Subcutaneous abdominal adipose tissue (tissue), 5 donors: ENCODE data around the gene MYO16.
"Not testable (repeated sequence)": the region's sequence is repeated elsewhere in the genome, so short reads cannot be mapped to it uniquely, and the experiment has no call there.

Experiments
- H3K27ac ChIP-seq: one replicate; pipeline ENCODE4 v1.7.0; 2013; ENCODE audit warnings: low read depth, mild to moderate bottlenecking, inconsistent platforms, low read length, moderate library complexity
- H3K27me3 ChIP-seq, 5 donors: one replicate each; pipeline ENCODE4 v1.7.0; 2013; ENCODE audit warnings: low read length in 5 of 5, inconsistent platforms in 1 of 5; ENCODE audit not compliant: control insufficient read depth in 5 of 5, insufficient read depth in 4 of 5
- H3K36me3 ChIP-seq, 5 donors: one replicate each; pipeline ENCODE4 v1.7.0; 2013; ENCODE audit warnings: low read length in 5 of 5; ENCODE audit not compliant: control insufficient read depth in 5 of 5, insufficient read depth in 5 of 5
- H3K4me1 ChIP-seq, 5 donors: one replicate each; pipeline ENCODE4 v1.7.0; 2013; ENCODE audit warnings: low read length in 5 of 5, mild to moderate bottlenecking in 3 of 5, moderate library complexity in 1 of 5; ENCODE audit not compliant: control insufficient read depth in 5 of 5, insufficient read depth in 5 of 5
- H3K4me3 ChIP-seq, 5 donors: one replicate each; pipeline ENCODE4 v1.7.0; 2013; ENCODE audit warnings: low read length in 5 of 5, low read depth in 1 of 5
- H3K9ac ChIP-seq, 5 donors: one replicate each; pipeline ENCODE4 v1.7.0; 2013; ENCODE audit warnings: low read length in 5 of 5, mild to moderate bottlenecking in 4 of 5, moderate library complexity in 3 of 5
- H3K9me3 ChIP-seq, 5 donors: one replicate each; pipeline ENCODE4 v1.7.0; 2013; ENCODE audit warnings: low read length in 5 of 5; ENCODE audit not compliant: control insufficient read depth in 5 of 5
- donor health status: healthy.
- donor health status: healthy.
- donor health status: healthy.
- donor health status: healthy.
- donor health status: healthy.

The MYO16 gene

GRCh38 chr13:108897955-108898354, 268.5 kb downstream of the MYO16 start:
- no peaks in the 10 kb centered on the region for H3K27me3 ChIP-seq
- H3K4me1 ChIP-seq: peaks cover 0 to 11% (median 0%) of the 10 kb centered on the region in 5 donors
- no peak overlapping the region for H3K27ac ChIP-seq
- H3K9me3 ChIP-seq: no peaks in the 10 kb centered on the region
- H3K36me3 ChIP-seq: no peaks in the 10 kb centered on the region
- H3K9ac ChIP-seq: no peak overlapping the region
- H3K4me3 ChIP-seq: no peak overlapping the region

- no peaks in the 10 kb centered on the region for H3K36me3 ChIP-seq
Observed at GRCh38 chr13:108902405-108903155, 273.2 kb downstream of the MYO16 start.

GRCh38 chr13:108903613-108904012, 274.2 kb downstream of the MYO16 start:
- Histone ChIP-seq H3K36me3 (no peaks in the 10 kb centered on the region), H3K4me1 (peaks cover 0 to 4% (median 0%) of the 10 kb centered on the region in 5 donors), H3K27ac (no peak overlapping the region), H3K27me3 (no peaks in the 10 kb centered on the region), H3K4me3 (no peak overlapping the region), H3K9me3 (no peaks in the 10 kb centered on the region), H3K9ac (no peak overlapping the region)

More at GRCh38 chr13:108902405-108903155, 273.2 kb downstream of the MYO16 start:
- Histone ChIP-seq H3K27me3 (no peaks in the 10 kb centered on the region), H3K27ac (no peak overlapping the region), H3K9me3 (no peaks in the 10 kb centered on the region), H3K9ac (no peak overlapping the region), H3K4me1 (peaks cover 0 to 9% (median 0%) of the 10 kb centered on the region in 5 donors), H3K4me3 (no peak overlapping the region)

DNA sequence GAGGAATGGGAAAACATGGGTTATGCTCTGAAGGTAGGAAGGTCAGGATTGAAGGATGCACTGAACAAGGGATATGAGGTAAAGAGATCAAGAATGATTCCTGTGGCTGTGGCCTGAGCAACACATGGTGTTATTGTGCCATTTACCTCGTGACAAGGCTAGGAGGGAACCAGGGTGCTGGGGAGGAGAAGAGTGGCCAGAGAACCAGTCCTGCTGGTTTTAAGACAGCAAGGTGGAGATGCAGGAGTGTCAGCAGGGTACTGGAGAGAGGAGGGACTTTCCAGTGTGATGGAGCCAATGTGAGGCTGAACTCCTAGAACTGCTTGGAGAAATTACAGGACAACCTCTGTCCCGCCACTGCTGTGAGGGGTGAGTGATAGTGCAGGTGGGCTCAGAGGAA, 282.4 kb downstream of the MYO16 start:
- Histone ChIP-seq H3K27ac (no peak overlapping the region), H3K36me3 (no peaks in the 10 kb centered on the region), H3K9ac (no peak overlapping the region), H3K4me3 (no peak overlapping the region), H3K9me3 (no peaks in the 10 kb centered on the region), H3K27me3 (no peaks in the 10 kb centered on the region), H3K4me1 (peaks cover 0 to 23% (median 20%) of the 10 kb centered on the region in 5 donors)

- not testable (repeated sequence) for H3K4me3 ChIP-seq, H3K9ac ChIP-seq, H3K36me3 ChIP-seq, H3K9me3 ChIP-seq, H3K27ac ChIP-seq, H3K27me3 ChIP-seq
- peaks cover 0 to 36% (median 28%) of the 10 kb centered on the region in 5 donors for H3K4me1 ChIP-seq
Observed at GRCh38 chr13:108913731-108914130, 284.3 kb downstream of the MYO16 start.

GRCh38 chr13:108915095-108915633, 285.8 kb downstream of the MYO16 start:
- Histone ChIP-seq H3K4me3 (peak overlapping the region; percentile 21 to 59 (median 48)), H3K9ac (peak overlapping the region in 4 of 5 donors; percentile 29 to 82 (median 39)), H3K4me1 (peaks cover 0 to 36% (median 28%) of the 10 kb centered on the region in 5 donors), H3K27ac (peak overlapping the region; percentile 94), H3K27me3 (no peaks in the 10 kb centered on the region), H3K36me3 (no peaks in the 10 kb centered on the region), H3K9me3 (no peaks in the 10 kb centered on the region)

- peak overlapping the region; percentile 29 to 59 (median 48) for H3K4me3 ChIP-seq
- no peaks in the 10 kb centered on the region for H3K36me3 ChIP-seq
- peaks cover 0 to 36% (median 28%) of the 10 kb centered on the region in 5 donors for H3K4me1 ChIP-seq
- peak overlapping the region; percentile 29 to 82 (median 38) for H3K9ac ChIP-seq
- peak overlapping the region; percentile 94 for H3K27ac ChIP-seq
- no peaks in the 10 kb centered on the region for H3K27me3 ChIP-seq
- H3K9me3 ChIP-seq: no peaks in the 10 kb centered on the region
Observed at GRCh38 chr13:108915634-108916512, 286.5 kb downstream of the MYO16 start.

DNA sequence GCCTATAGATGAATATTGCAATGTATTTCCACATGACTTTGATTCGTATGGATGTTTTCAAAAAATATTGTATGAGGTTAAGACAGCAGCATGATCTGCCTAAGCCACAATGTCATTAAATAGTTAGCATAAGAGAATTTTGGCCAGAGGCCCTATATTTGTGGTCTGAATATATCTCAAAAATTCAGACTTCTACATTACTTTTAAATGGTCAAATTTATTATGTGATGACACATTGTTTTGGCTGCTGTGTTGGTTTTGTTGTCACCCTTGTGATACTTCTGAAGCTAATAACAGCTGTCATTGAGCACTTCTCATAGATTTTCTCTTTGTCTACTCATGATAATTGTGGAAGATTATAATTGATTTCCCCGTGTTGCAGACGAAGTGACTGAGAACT, 288.2 kb downstream of the MYO16 start:
- Histone ChIP-seq H3K4me1 (peaks cover 0 to 36% (median 28%) of the 10 kb centered on the region in 5 donors), H3K36me3 (no peaks in the 10 kb centered on the region), H3K9ac (no peak overlapping the region), H3K9me3 (no peaks in the 10 kb centered on the region), H3K4me3 (no peak overlapping the region), H3K27ac (peak overlapping the region; percentile 94), H3K27me3 (no peaks in the 10 kb centered on the region)

DNA sequence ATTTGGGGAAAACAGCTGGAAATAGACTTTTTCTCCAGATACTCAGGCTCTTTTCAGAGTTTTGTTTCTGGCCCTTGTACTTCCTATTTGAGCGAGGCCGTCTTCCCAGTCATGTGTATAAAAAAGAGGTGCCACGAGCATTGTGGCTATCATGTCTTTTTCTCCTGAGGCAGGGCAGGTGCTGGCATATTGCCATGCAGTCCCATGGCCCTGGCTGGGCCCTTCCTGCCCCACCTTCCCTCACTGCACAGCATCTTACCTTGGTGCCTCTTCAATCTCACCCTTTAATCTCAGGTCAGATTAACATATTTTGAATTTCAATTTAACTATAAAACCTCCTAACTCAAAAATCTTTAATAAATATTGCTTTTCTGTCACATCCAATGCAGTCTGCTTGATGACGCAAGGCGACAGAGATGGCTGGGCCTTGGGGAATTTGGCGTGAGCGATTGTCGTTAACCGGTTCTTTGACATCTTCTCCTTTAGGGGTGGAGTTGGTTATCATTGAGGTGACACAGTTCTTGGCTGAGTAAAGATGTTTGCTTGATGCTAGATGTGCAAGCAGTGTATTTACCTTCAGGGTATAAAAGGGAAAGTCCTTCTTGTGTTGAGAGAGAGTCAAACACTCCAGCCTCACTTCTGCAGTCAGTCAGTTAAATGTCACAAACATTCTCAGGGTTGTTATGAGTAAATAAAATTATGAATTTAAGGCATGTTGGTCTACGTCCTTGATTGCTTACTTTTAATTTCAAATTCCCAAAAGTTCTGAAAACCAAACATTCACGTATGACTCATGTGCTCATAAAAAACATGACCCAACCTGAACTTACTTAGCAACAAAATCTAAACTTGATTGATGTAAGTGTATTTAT, 289.9 kb downstream of the MYO16 start:
- no peak overlapping the region for H3K4me3 ChIP-seq

More for the DNA sequence above, 289.9 kb downstream of the MYO16 start:
- peaks cover 0 to 36% (median 28%) of the 10 kb centered on the region in 5 donors for H3K4me1 ChIP-seq
- H3K27me3 ChIP-seq: no peaks in the 10 kb centered on the region
- H3K9ac ChIP-seq: no peak overlapping the region
- H3K9me3 ChIP-seq: no peaks in the 10 kb centered on the region
- H3K36me3 ChIP-seq: no peaks in the 10 kb centered on the region
- H3K27ac ChIP-seq: no peak overlapping the region
